ENCODE data around the gene MIS12.

- TF ChIP-seq CTCF (IDR thresholded peaks at IDR 0.05; ENCODE audit: control extremely low read depth in 1 of 3, insufficient read depth in 1 of 3, low read depth in 1 of 3, low read length in 3 of 3): no peak
- TF ChIP-seq POLR2AphosphoS5 (IDR thresholded peaks at IDR 0.05; ENCODE audit: low read depth, low read length): no peak
- TF ChIP-seq CEBPB (IDR thresholded peaks at IDR 0.05; ENCODE audit: low read depth, low read length): no peak
- no peak for TF ChIP-seq RBBP5 (IDR thresholded peaks at IDR 0.05; ENCODE audit: borderline replicate concordance, low read depth, low read length)
- TF ChIP-seq SRF (IDR thresholded peaks at IDR 0.05; ENCODE audit: low read depth, low read length): no peak
- TF ChIP-seq TCF12 (IDR thresholded peaks at IDR 0.05; ENCODE audit: low read depth, low read length): no peak
- TF ChIP-seq YY1 (IDR thresholded peaks at IDR 0.05; ENCODE audit: low read depth, low read length): peak; percentile 71
- TF ChIP-seq KDM1A (IDR thresholded peaks at IDR 0.05; ENCODE audit: borderline replicate concordance, low read length): no peak
- no peak for TF ChIP-seq POLR2A (IDR thresholded peaks at IDR 0.05; ENCODE audit: control extremely low read depth in 1 of 2, low read depth in 2 of 2, low read length in 2 of 2)
- no peak for TF ChIP-seq SIN3A (conservative IDR thresholded peaks at IDR 0.05 in 1 of 2, IDR thresholded peaks at IDR 0.05 in 1 of 2; ENCODE audit: low read depth in 1 of 2, low read length in 2 of 2)
- TF ChIP-seq SUZ12 (IDR thresholded peaks at IDR 0.05; ENCODE audit: low read length): no peak
- no peak for TF ChIP-seq EGR1 (IDR thresholded peaks at IDR 0.05; ENCODE audit: borderline replicate concordance, low read depth, low read length)
- no peak for TF ChIP-seq NRF1 (IDR thresholded peaks at IDR 0.05; ENCODE audit: low read depth, low read length)
Measured at GRCh38 chr17:5513628-5514027, 27.3 kb downstream of the MIS12 start.
